IPS DF 6.9 (cell line): ENCODE results near the gene LENG9.

Experiments
- DNase-seq: peaks from one replicate; pipeline ENCODE4 v3.0.0-alpha.2; 2013; ENCODE audit warnings: low read depth, low spot score
- H3K27ac ChIP-seq: one replicate; pipeline ENCODE4 v1.5.1; 2013; ENCODE audit warnings: low read length, control low read depth
- H3K27me3 ChIP-seq: 2 replicates; pipeline ENCODE4 v1.6.1; 2013; ENCODE audit warnings: mild to moderate bottlenecking, low read length; ENCODE audit not compliant: control insufficient read depth, insufficient read depth
- H3K36me3 ChIP-seq: 2 replicates; pipeline ENCODE4 v1.6.1; 2013; ENCODE audit warnings: low read length; ENCODE audit not compliant: control insufficient read depth, insufficient read depth
- H3K4me1 ChIP-seq: 2 replicates; pipeline ENCODE4 v1.6.1; 2013; ENCODE audit warnings: low read length; ENCODE audit not compliant: control insufficient read depth, insufficient read depth
- H3K4me3 ChIP-seq: 2 replicates; pipeline ENCODE4 v1.5.1; 2013; ENCODE audit warnings: mild to moderate bottlenecking, low read length
- H3K9me3 ChIP-seq: 2 replicates; pipeline ENCODE4 v1.6.1; 2013; ENCODE audit warnings: low read length, inconsistent platforms; ENCODE audit not compliant: control insufficient read depth, insufficient read depth
- WGBS: extraction: QIAGEN DNeasy Blood & Tissue Kit; methylation state at CpG from one replicate; pipeline ENCODE4 v1.1.7; 2013; ENCODE audit warnings: mixed read lengths, missing lambda C conversion rate; ENCODE audit not compliant: insufficient read length, insufficient coverage; 5-methylcytosine and 5-hydroxymethylcytosine counted together

Gene LENG9

DNA sequence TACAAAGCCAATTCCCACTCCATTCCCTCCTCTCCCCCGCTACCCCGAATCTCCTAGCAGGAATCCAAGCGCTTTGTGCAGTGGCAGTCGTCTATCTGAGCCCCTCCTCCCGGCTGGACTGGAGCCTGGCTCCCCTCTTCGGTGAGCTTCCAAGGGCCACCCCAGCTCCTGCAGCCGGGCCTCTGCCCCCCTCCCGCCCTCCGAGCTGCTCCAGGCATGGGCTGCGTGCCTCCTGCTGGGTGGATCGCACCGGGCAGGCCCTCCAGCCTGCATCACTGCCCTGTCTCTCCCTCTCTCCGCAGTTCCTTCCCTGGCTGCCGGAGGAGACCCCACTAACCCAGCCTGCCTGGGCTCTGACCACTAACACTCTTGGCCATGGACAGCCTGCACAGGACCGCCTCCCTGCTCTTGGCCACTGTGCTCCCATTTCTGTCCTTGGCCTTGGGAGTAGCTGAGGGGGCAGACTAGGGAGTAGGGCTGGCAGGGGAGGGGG lies 27.5 kb downstream of the LENG9 start:
- no peak overlapping the region for H3K27ac ChIP-seq
- H3K27me3 ChIP-seq: no peaks in the 10 kb centered on the region
- no peak overlapping the region for H3K4me3 ChIP-seq
- no CpG with 5 or more reads among the region's 15 CpGs for WGBS
- no peak for DNase-seq
- H3K4me1 ChIP-seq: peaks cover 13% of the 10 kb centered on the region
- no peaks in the 10 kb centered on the region for H3K9me3 ChIP-seq
- no peaks in the 10 kb centered on the region for H3K36me3 ChIP-seq

DNA sequence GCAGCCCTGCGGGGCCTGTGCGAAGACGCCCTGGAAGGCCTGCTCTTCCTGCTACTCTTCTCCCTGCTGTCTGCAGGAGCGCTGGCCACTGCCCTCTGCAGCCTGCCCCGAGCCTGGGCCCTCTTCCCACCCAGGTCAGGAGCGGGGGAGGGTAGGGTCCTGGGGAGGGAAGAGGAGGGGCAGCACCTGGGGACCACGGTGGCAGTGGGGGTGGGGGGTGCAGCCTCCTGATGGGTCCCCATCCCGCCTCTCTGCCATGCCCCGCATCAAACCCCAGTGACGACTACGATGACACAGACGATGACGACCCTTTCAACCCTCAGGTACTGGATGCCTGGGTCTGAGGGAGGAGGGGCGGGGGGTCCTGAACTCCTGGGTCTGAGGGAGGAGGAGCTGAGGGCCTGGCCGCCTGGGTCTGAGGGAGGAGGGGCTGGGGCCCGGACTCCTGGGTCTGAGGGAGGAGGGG lies 28.0 kb downstream of the LENG9 start:
- no peak for DNase-seq
- no CpG with 5 or more reads among the region's 16 CpGs for WGBS
- no peaks in the 10 kb centered on the region for H3K9me3 ChIP-seq
- H3K27me3 ChIP-seq: no peaks in the 10 kb centered on the region
- H3K4me3 ChIP-seq: no peak overlapping the region
- H3K36me3 ChIP-seq: no peaks in the 10 kb centered on the region
- H3K4me1 ChIP-seq: peaks cover 13% of the 10 kb centered on the region
- H3K27ac ChIP-seq: no peak overlapping the region

DNA sequence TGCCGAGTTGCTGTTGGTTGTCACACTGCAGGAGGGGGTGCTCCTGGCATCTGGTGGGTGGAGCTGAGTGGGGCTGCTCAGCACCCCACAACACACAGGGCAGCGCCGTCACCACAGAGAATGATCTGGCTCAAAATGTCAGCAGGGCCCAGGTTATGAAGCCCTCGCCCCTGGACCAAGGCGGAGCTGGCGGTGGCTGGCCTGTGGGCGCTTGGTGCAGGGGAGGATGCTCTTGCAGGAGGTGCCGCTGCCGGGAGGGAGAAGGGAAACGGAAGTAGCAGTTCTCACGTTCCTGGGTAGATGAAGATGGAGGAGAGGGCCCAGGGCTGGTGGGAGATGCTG lies 28.7 kb downstream of the LENG9 start:
- Histone ChIP-seq H3K27me3 (no peaks in the 10 kb centered on the region), H3K9me3 (no peaks in the 10 kb centered on the region), H3K4me1 (peaks cover 15% of the 10 kb centered on the region), H3K4me3 (no peak overlapping the region), H3K27ac (no peak overlapping the region), H3K36me3 (no peaks in the 10 kb centered on the region)
- no CpG with 5 or more reads among the region's 11 CpGs for WGBS
- no peak for DNase-seq

DNA sequence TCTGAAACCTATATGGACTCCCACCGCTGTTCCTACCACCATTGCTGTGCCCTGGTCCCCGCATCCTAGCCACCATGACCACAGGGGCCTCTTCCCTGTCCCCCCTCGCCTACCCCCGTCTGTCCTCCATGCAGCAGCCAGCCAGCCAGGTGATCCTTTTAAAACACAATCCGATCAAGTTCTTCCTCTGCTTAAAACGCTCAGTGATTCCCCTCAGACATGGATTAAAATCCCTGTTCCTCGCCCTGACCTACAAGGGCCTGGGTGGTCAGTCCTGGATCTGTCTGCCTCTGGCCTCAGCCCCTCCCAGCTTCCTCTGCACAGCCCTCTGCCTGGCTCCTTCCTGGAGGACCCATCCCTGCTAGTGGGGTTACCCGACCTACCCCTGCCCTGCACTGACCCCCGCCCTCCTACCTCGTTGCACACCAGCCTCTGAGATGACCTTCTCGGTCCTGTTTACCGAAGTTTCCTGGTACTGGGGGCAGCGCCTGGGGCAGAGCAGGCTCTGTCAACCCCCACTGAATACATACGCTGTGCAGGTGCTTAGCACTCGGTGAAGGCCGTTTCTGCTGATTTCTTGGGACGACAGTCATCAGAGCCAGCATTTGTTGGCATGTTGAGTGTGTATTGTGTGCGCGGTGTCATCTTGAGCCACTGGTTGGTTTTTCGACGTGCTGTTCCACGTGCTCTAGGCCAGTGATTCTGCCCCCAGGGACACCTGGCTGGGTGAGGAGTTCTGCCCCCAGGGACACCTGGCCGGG lies 29.3 kb downstream of the LENG9 start:
- Histone ChIP-seq H3K27ac (no peak overlapping the region), H3K9me3 (no peaks in the 10 kb centered on the region), H3K4me1 (peaks cover 15% of the 10 kb centered on the region), H3K4me3 (no peak overlapping the region), H3K36me3 (no peaks in the 10 kb centered on the region), H3K27me3 (no peaks in the 10 kb centered on the region)
- DNase-seq: no peak
- no CpG with 5 or more reads among the region's 23 CpGs for WGBS

DNA sequence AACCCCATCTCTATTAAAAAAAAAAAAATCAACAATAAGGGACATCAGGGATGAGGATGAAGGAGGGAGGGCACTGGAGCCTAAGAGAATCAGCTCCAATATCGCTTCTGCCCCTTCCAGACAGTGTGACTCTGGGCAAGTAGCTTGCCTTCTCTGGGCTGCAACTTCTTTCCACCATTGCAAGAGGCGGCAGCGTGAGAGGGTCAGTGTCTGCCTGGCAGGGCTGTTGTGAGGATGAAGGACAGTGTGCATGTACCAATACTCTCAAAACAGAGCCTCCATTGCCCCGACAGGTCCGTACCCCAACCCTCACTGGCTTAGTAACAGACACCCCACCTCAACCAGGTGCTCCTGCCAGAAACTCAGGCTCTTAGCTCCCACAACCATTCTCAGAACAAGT lies 29.9 kb downstream of the LENG9 start:
- H3K36me3 ChIP-seq: no peaks in the 10 kb centered on the region
- no peaks in the 10 kb centered on the region for H3K9me3 ChIP-seq
- no CpG with 5 or more reads among the region's 5 CpGs for WGBS
- no peak for DNase-seq
- H3K4me3 ChIP-seq: no peak overlapping the region
- H3K4me1 ChIP-seq: peaks cover 15% of the 10 kb centered on the region
- no peaks in the 10 kb centered on the region for H3K27me3 ChIP-seq
- H3K27ac ChIP-seq: no peak overlapping the region

DNA sequence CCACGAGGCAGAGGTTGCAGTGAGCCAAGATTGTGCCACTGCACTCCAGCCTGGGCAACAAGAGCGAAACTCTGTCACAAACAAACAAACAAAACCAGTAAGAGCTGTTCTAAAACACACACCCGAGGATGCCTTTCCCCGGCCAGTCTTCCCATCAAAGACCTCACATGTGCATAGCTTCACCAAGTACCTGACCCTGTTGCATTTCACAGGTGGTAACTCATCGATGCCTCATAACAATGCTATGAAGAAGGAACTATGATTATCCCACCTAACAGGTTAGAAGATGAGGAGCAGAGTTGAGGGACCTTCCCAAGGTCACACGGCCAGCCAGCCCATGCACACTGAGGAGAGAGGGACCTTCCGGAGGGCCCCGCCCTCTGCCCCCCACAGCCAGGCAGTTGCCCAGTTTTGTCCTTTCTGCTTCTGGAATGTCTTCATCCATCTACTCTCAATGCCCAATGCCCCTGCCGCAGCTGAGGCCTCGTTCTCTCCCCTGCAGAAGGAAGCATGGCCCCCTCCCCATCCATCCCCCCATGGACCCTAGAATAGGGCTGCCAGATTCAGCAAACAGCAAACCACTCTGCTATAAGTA lies 31.3 kb downstream of the LENG9 start:
- no peak for DNase-seq
- Histone ChIP-seq H3K27ac (no peak overlapping the region), H3K9me3 (no peaks in the 10 kb centered on the region), H3K4me1 (peaks cover 15% of the 10 kb centered on the region), H3K36me3 (no peaks in the 10 kb centered on the region), H3K4me3 (no peak overlapping the region), H3K27me3 (no peaks in the 10 kb centered on the region)
- no CpG with 5 or more reads among the region's 10 CpGs for WGBS

DNA sequence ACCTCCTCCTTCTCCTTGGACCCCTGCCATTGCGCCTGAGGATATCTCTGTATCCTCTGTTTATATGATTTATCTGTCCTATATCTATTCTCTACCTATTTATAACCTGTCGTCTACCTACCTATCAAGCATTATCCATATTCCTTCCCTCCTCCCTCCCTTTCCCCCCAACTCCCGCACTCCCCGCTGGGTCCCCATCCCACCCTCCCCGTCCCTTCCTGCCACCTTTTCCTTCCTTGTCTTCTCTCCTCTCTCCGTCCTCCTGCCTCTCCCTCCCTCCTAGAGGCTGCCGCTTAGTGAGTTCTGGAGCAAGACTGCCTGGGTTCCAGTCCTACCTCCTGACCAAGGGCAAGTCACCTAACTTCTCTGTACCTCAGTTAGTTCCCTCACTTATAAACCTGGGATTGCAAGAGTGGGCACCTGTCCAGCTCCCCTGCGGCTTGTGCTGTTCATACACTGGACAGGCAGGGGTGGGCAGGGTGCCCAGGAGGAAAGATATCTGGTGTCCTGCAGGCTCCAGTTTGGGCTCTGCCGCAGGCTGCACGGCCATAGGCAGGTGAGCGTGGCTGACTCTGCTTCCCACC lies 32.2 kb downstream of the LENG9 start:
- Histone ChIP-seq H3K4me1 (peaks cover 14% of the 10 kb centered on the region), H3K36me3 (no peaks in the 10 kb centered on the region), H3K27ac (no peak overlapping the region), H3K9me3 (no peaks in the 10 kb centered on the region), H3K27me3 (no peaks in the 10 kb centered on the region), H3K4me3 (no peak overlapping the region)
- no peak for DNase-seq
- 100% methylated on average over 3 of the region's 11 CpGs for WGBS

DNA sequence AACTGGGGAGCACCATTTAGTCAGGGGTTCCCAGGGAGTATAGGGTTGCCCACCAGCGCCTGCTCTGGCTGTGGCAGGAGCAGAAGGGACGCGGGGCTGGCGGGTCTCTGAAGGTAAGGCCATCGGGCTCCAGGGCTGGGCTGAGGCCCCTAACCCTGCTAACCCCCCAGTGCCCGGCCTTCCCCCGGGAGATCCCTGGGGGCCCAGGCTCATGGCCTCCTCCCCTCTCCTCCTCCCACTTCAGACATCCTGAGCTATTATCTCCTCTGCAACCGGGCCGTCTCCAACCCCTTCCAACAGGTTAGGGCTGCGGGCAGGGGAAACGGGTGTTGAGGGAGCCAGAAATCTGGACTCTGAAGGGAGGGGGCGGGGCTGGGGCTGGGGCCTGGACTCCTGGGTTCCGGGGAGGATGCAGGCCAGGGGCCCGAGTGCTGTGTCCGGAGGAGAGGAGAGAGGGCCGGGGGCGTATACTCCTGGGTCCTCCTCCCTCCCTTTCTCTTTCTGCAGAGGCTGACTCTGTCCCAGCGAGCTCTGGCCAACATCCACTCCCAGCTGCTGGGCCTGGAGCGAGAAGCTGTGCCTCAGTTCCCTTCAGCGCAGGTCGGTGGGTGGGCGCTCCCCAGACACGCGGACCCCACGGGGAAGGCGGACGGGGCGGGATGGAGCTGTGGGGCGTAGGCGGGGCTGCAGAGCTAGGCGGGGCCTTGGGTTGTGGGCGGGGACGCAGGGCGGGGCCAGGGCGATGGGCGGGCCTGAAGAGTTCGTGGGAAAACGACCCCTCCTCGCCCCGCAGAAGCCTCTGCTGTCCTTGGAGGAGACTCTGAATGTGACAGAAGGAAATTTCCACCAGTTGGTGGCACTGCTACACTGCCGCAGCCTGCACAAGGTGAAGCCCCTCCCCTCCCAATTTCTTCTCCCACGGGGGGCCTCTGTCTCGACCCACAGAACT lies 33.0 kb downstream of the LENG9 start:
- H3K4me1 ChIP-seq: peaks cover 7% of the 10 kb centered on the region
- no peaks in the 10 kb centered on the region for H3K36me3 ChIP-seq
- no CpG with 5 or more reads among the region's 43 CpGs for WGBS
- no peaks in the 10 kb centered on the region for H3K9me3 ChIP-seq
- peak overlapping the region; percentile 51; the same call in 1 of the 2 replicates for H3K4me3 ChIP-seq
- no peak overlapping the region for H3K27ac ChIP-seq
- H3K27me3 ChIP-seq: no peaks in the 10 kb centered on the region
- no peak for DNase-seq

DNA sequence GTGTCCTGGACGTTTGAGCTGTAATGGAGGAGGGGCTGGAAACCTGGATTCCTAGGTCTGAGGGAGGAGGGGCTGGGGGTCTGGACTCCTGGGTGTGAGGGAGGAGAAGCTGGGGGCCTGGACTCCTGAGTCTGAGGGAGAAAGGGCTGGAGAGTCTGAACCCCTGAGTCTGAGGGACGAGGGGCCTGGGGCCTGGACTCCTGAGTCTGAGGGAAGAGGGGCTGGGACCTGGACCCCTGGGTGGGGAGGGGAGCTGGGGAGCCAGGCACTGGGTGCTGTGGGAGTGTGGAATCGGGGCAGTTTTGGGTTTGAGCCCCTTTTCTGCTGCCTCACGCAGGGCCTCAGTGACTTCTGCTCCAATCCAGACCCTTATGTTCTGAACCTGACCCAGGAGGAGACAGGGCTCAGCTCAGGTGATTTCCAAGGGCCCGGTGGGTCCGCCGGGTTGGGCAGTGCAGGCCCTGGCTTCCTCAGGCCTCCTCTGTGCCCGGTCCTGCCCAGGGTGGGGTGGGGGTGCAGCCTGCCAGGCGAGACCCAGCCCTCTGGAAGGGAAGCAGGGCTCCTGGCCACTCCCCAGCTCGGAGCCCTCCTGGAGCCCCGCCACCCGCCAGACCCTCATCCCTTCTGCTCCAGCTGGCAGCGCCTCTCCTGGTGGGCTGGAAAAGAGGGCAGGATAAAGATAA lies 33.9 kb downstream of the LENG9 start:
- WGBS: no CpG with 5 or more reads among the region's 13 CpGs
- Histone ChIP-seq H3K4me3 (no peak overlapping the region), H3K27me3 (no peaks in the 10 kb centered on the region; the same call in 1 of the 2 replicates), H3K4me1 (peaks cover 3% of the 10 kb centered on the region; the same call in 1 of the 2 replicates), H3K9me3 (no peaks in the 10 kb centered on the region), H3K36me3 (no peaks in the 10 kb centered on the region), H3K27ac (no peak overlapping the region)
- DNase-seq: no peak
